ENCODE measurements around the gene BCL11A. TPM values are rescaled to one million over a fixed set of nuclear protein-coding genes. Genes with fewer than 3 reads are reported as not detected.
A peak's percentile ranks its signal among the peaks of the same experiment; 100 is the strongest.

The BCL11A gene
- total RNA-seq, 6 donors from 2014 or later, result 2.7 to 12.7 (median 5.4) TPM

- peaks cover 0 to 35% (median 18%) of the 10 kb centered on the region in 4 donors for H3K27me3 ChIP-seq
- peak in 1 of 2 donors; percentile 1 for ATAC-seq (ENCODE audit: low FRiP score in 2 of 2)
- TF ChIP-seq CTCF (IDR thresholded peaks at IDR 0.05), result no peak
- TF ChIP-seq EP300 (IDR thresholded peaks at IDR 0.05), result no peak
- TF ChIP-seq POLR2A (IDR thresholded peaks at IDR 0.05), result no peak
- no peak for TF ChIP-seq POLR2AphosphoS5 (IDR thresholded peaks at IDR 0.05)
- no peaks in the 10 kb centered on the region for H3K36me3 ChIP-seq
- WGBS, 2 donors, result 0 to 1% methylated on average over 22 to 28 of the region's 28 CpGs
- H3K4me3 ChIP-seq, result peak overlapping the region; percentile 55 to 82 (median 72)
- peak in 1 of 2 donors; percentile 85 for DNase-seq
- H3K27ac ChIP-seq, result peak overlapping the region in 3 of 4 donors; percentile 25 to 78 (median 27)
- peaks cover 52 to 78% (median 64%) of the 10 kb centered on the region in 4 donors for H3K4me1 ChIP-seq
- H3K9me3 ChIP-seq, result no peaks in the 10 kb centered on the region
Observed at GRCh38 chr2:60554646-60555065, 1.2 kb upstream of the BCL11A start.

- DNase-seq (peak; percentile 46 to 94), ATAC-seq (ENCODE audit: low FRiP score in 2 of 2) (peak in 1 of 2 donors; percentile 24)
- TF ChIP-seq POLR2A (IDR thresholded peaks at IDR 0.05) (no peak), EP300 (IDR thresholded peaks at IDR 0.05) (no peak), CTCF (IDR thresholded peaks at IDR 0.05) (no peak), POLR2AphosphoS5 (IDR thresholded peaks at IDR 0.05) (no peak)
- Histone ChIP-seq H3K4me3 (peak overlapping the region; percentile 55 to 82 (median 72)), H3K36me3 (no peaks in the 10 kb centered on the region), H3K9me3 (no peaks in the 10 kb centered on the region), H3K4me1 (peaks cover 57 to 83% (median 69%) of the 10 kb centered on the region in 4 donors), H3K27ac (peak overlapping the region in 3 of 4 donors; percentile 25 to 78 (median 27)), H3K27me3 (peaks cover 0 to 35% (median 20%) of the 10 kb centered on the region in 4 donors)
- WGBS, 2 donors, result 0 to 1% methylated on average over 31 to 56 of the region's 56 CpGs
Observed at GRCh38 chr2:60554074-60554645, 706 bp upstream of the BCL11A start.

GRCh38 chr2:60552851-60553494 is 481 bp downstream of the BCL11A start:
- H3K27me3 ChIP-seq, result peaks cover 0 to 35% (median 20%) of the 10 kb centered on the region in 4 donors
- DNase-seq (peak in 1 of 2 donors; percentile 81), ATAC-seq (ENCODE audit: low FRiP score in 2 of 2) (no peak)
- WGBS, 2 donors, result 4 to 6% methylated on average over 38 of the region's 38 CpGs
- TF ChIP-seq CTCF (IDR thresholded peaks at IDR 0.05) (no peak), EP300 (IDR thresholded peaks at IDR 0.05) (no peak), POLR2A (IDR thresholded peaks at IDR 0.05) (no peak)
- H3K4me1 ChIP-seq, result peaks cover 61 to 89% (median 73%) of the 10 kb centered on the region in 4 donors
- peak overlapping the region in 3 of 4 donors; percentile 70 to 82 (median 75) for H3K4me3 ChIP-seq
- H3K9me3 ChIP-seq, result no peaks in the 10 kb centered on the region
- H3K36me3 ChIP-seq, result no peaks in the 10 kb centered on the region
- peak overlapping the region in 1 of 4 donors; percentile 78 for H3K27ac ChIP-seq

DNA sequence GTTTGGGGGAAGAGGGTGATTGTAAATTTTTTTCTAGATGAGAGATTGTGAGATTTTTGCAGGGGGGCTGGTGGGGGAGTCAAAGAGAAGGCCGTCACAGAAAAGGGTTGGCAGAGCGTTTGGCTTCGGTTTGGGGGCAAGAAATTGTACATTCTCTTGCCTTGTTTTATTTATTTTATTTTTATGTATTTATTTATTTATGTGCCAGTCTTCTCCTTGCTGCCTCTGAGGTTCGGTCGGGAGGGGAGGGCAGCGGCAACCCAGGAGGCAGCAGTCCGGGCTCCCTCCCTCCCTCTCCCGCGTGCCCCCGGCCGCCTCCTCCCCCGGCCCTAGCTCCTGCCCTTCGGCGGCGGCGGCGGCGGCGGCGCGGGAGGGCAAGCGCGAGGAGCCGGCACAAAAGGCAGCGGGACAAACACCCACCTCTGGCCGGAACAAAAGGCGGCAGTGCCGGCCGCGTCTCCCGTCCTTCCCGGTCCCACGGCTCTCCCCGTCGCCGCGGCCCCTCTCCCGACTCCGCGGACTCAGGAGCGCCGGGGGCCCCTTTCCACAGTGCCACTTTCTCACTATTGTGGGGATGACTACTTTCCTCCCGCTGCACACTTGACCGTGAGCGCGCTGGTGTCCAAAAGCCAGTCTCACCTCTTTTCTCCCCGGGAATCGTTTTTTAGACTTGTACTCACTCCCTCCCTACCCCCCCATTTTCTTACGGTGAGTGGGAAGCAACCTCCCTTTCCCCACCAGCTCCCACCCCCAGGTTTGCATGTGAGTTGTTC is 1.2 kb downstream of the BCL11A start:
- Histone ChIP-seq H3K27me3 (peaks cover 0 to 35% (median 20%) of the 10 kb centered on the region in 4 donors), H3K9me3 (no peaks in the 10 kb centered on the region), H3K4me1 (peaks cover 61 to 87% (median 72%) of the 10 kb centered on the region in 4 donors), H3K4me3 (peak overlapping the region in 3 of 4 donors; percentile 70 to 82 (median 75)), H3K36me3 (no peaks in the 10 kb centered on the region), H3K27ac (peak overlapping the region in 2 of 4 donors; percentile 26 to 52)
- no peak for TF ChIP-seq POLR2AphosphoS5 (IDR thresholded peaks at IDR 0.05)
- no peak for TF ChIP-seq POLR2A (IDR thresholded peaks at IDR 0.05)
- TF ChIP-seq CTCF (IDR thresholded peaks at IDR 0.05), result no peak
- no peak for TF ChIP-seq EP300 (IDR thresholded peaks at IDR 0.05)
- no peak for ATAC-seq (ENCODE audit: low FRiP score in 2 of 2)
- DNase-seq, result peak in 1 of 2 donors; percentile 88
- 1 to 2% methylated on average over 30 to 49 of the region's 49 CpGs for WGBS, 2 donors

Measured in upper lobe of left lung (tissue), 6 donors.